ENCODE measurements around the gene PLEKHG5.

PLEKHG5 gene

DNA sequence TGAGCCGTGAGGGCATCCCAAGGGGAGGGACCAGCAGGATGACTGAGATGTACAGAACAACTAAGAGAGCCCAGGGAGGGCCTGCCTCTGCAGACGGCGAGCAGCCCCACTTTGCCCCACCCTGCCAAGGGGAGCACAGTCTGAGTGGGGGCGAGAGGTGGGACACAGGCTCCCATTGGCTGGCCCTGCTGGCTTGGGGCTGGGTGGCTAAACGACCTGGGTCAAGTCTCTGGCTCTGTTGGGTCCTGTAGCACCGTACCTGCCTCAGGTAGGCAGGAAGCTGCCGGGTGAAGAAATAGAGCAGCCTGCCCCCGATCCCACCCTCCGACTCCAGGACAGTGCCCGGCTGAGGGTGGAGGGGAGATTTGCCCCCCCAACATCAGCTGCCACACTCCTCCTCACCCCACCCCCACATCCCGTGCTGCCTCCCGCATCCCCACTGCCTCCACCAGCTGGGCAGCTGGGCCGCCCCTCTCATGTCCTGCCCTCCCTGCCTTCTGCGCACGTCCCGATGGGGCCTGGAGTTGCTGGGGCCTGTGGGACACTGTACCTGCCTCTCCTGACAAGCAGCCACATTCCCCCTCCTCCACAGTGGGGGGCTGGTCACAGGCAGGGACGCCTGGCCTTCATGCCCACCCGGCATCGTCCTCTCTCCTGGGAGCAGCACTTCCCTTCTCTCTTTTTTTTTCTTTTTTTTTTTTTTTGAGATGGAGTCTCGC is 12.6 kb upstream of the PLEKHG5 start:
- no peak for DNase-seq (ENCODE audit: extremely low spot score)
- ChIA-PET CTCF (interaction anchor here (1.2 kb wide), 1 partner anchor 14 kb away, joined by 3 read pairs; no protein-coding TSS in a partner anchor), POLR2A (interaction anchor here (1.0 kb wide), 1 partner anchor 15 kb away, joined by 4 read pairs; no protein-coding TSS in a partner anchor)
- TF ChIP-seq SP1 (IDR thresholded peaks at IDR 0.05) (no peak), ELF4 (IDR thresholded peaks at IDR 0.05) (no peak), L3MBTL2 (conservative IDR thresholded peaks at IDR 0.05) (no peak), NFRKB (IDR thresholded peaks at IDR 0.05) (no peak), BHLHE40 (IDR thresholded peaks at IDR 0.05; ENCODE audit: borderline replicate concordance) (no peak), FOXA1 (IDR thresholded peaks at IDR 0.05) (no peak), TARDBP (IDR thresholded peaks at IDR 0.05) (no peak), ZNF384 (IDR thresholded peaks at IDR 0.05) (no peak), HDGF (IDR thresholded peaks at IDR 0.05; ENCODE audit: borderline replicate concordance) (no peak), FOXM1 (IDR thresholded peaks at IDR 0.05; ENCODE audit: borderline replicate concordance) (no peak), FOXK2 (IDR thresholded peaks at IDR 0.05) (no peak), SUZ12 (IDR thresholded peaks at IDR 0.05) (no peak), LEF1 (IDR thresholded peaks at IDR 0.05; ENCODE audit: borderline replicate concordance) (no peak), ARNT (IDR thresholded peaks at IDR 0.05) (no peak), CTBP1 (IDR thresholded peaks at IDR 0.05; ENCODE audit: borderline replicate concordance) (no peak)
- TF ChIP-seq, protein P1, sequence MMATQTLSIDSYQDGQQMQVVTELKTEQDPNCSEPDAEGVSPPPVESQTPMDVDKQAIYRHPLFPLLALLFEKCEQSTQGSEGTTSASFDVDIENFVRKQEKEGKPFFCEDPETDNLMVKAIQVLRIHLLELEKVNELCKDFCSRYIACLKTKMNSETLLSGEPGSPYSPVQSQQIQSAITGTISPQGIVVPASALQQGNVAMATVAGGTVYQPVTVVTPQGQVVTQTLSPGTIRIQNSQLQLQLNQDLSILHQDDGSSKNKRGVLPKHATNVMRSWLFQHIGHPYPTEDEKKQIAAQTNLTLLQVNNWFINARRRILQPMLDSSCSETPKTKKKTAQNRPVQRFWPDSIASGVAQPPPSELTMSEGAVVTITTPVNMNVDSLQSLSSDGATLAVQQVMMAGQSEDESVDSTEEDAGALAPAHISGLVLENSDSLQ (IDR thresholded peaks at IDR 0.05): no peak

DNA sequence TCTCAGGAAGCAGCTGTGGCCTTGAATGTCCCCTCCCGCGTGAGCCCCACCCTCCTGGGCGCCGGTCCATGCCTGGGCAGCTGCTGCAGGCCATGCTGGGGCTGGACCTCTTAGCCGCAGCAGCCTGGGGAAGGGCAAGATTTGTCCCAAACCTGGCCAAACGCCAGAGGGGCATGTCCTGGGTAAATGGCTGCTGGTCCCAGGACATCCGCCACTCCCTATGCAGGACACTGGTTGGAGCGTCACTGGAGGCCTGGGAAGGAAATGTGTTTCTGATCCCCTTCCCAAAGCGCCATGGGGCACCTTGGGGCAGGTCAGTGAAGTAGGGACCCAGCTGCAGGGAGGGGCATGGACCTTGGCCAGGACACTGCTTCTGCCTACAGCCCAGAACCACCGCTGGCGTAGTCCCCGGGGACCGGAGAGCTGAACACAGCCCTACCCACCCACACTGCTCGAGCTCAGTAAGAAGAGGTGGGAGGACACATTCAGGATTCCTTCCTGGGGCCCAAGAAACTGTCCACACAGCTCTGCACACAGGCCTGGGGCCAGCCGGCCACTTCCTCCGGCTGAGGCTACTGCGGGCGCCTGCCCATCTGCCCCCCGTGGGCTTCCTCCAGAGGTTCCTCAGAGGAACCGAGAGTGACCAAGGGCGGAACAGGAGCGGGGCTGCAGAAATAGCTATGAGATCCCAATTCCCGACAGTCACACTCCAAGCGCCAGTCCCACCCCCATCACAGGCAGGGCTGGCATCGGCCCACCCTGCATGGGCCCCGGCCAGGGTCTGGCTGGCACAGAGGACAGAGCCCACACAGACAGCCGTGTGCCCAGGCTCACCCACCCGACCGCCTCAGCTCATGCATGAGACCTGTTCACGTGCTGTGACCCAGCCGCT is 10.8 kb upstream of the PLEKHG5 start:
- DNase-seq (ENCODE audit: extremely low spot score): no peak
- CTCF ChIA-PET: interaction anchor here (0.6 to 1.2 kb wide), 3 partner anchors 12 to 187 kb away, joined by 3 to 4 read pairs (median 3); no protein-coding TSS in a partner anchor

DNA sequence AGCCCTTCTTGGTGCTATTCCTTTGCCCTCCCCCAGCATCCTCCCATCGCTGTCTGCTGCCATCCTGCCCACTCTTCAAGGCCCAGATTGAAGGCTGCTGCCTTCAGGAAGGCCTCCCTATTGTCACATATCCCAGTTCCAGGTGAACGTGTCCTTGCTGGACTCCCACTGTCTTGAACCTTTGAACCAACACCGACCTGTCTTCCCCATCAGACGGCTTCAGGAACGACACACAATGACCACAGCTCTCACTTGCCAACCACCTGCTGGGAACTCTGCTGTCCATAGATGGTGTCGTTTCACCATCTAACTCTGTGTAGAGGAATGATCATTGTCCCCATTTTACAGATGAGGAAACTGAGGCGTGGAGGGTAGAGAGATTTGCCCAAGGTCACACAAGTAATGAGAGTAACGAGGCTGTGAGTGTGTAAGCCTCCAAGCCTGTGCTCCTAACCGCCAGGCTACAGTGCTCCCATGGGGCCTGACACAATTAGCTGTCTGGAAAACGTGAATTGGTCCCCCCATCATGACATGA is 9.9 kb upstream of the PLEKHG5 start:
- CTCF ChIA-PET: interaction anchor here (0.9 kb wide), 1 partner anchor 17 kb away, joined by 7 read pairs; no protein-coding TSS in a partner anchor
- POLR2A ChIA-PET: no interaction called here
- TF ChIP-seq, protein P1 (IDR thresholded peaks at IDR 0.05): no peak
- TF ChIP-seq L3MBTL2 (conservative IDR thresholded peaks at IDR 0.05) (no peak), HDGF (IDR thresholded peaks at IDR 0.05; ENCODE audit: borderline replicate concordance) (no peak), NFRKB (IDR thresholded peaks at IDR 0.05) (no peak), FOXA1 (IDR thresholded peaks at IDR 0.05) (no peak), LEF1 (IDR thresholded peaks at IDR 0.05; ENCODE audit: borderline replicate concordance) (no peak), ELF4 (IDR thresholded peaks at IDR 0.05) (no peak), BHLHE40 (IDR thresholded peaks at IDR 0.05; ENCODE audit: borderline replicate concordance) (no peak), FOXM1 (IDR thresholded peaks at IDR 0.05; ENCODE audit: borderline replicate concordance) (no peak), SUZ12 (IDR thresholded peaks at IDR 0.05) (no peak), FOXK2 (IDR thresholded peaks at IDR 0.05) (no peak), ARNT (IDR thresholded peaks at IDR 0.05) (no peak), ZNF384 (IDR thresholded peaks at IDR 0.05) (no peak), CTBP1 (IDR thresholded peaks at IDR 0.05; ENCODE audit: borderline replicate concordance) (no peak)
- DNase-seq (ENCODE audit: extremely low spot score): no peak

More for the DNA sequence above, 10.8 kb upstream of the PLEKHG5 start:
- POLR2A ChIA-PET: interaction anchor here (1.0 kb wide), 1 partner anchor 12 kb away, joined by 4 read pairs; no protein-coding TSS in a partner anchor
- TF ChIP-seq ELF4 (IDR thresholded peaks at IDR 0.05) (no peak), ARNT (IDR thresholded peaks at IDR 0.05) (no peak), FOXM1 (IDR thresholded peaks at IDR 0.05; ENCODE audit: borderline replicate concordance) (no peak), HDGF (IDR thresholded peaks at IDR 0.05; ENCODE audit: borderline replicate concordance) (no peak), CTBP1 (IDR thresholded peaks at IDR 0.05; ENCODE audit: borderline replicate concordance) (no peak), SP1 (IDR thresholded peaks at IDR 0.05) (no peak), LEF1 (IDR thresholded peaks at IDR 0.05; ENCODE audit: borderline replicate concordance) (no peak), ZNF384 (IDR thresholded peaks at IDR 0.05) (no peak), FOXA1 (IDR thresholded peaks at IDR 0.05) (no peak), SUZ12 (IDR thresholded peaks at IDR 0.05) (no peak), L3MBTL2 (conservative IDR thresholded peaks at IDR 0.05) (no peak), BHLHE40 (IDR thresholded peaks at IDR 0.05; ENCODE audit: borderline replicate concordance) (no peak), TARDBP (IDR thresholded peaks at IDR 0.05) (no peak)

DNA sequence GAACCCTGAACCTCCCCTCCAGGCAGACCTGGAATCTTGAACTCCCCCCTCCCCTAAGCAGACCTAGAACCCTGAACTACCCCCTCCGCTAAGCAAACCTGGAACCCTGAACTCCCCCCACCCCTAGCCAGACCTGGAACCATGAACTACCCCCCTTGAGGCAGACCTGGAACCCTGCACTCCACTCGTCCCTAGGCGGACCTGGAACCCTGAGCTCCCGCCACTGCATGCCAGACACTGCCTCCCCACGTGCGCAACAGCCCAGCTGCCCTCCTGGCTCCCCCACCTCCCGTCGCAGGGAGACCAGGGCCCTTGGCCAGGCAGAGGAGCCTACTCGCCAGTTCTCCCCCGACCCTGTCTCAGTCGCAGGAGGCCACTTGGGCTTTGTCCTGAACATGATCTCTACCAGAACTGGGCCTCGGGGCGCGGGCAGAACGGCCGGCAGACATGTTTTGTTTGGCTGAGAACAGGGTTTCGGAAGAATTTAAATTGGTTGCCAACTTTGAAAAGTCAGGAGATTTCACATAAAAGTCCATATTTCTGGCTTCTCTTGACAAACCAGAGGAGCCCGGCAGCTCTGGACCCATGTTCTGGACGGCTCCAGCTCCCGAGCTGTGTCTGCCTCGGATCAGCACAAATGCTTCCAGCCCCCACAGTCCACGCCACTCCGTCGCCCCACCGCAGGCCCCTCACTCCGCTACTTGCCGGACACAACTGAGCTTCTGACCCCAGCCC is 9.2 kb upstream of the PLEKHG5 start:
- CTCF ChIA-PET: interaction anchor here (0.6 to 2.5 kb wide), 3 partner anchors 10 to 18 kb away, joined by 4 to 9 read pairs (median 7); no protein-coding TSS in a partner anchor
- TF ChIP-seq L3MBTL2 (conservative IDR thresholded peaks at IDR 0.05) (no peak), HDGF (IDR thresholded peaks at IDR 0.05; ENCODE audit: borderline replicate concordance) (no peak), FOXM1 (IDR thresholded peaks at IDR 0.05; ENCODE audit: borderline replicate concordance) (no peak), LEF1 (IDR thresholded peaks at IDR 0.05; ENCODE audit: borderline replicate concordance) (no peak), FOXA1 (IDR thresholded peaks at IDR 0.05) (no peak), BHLHE40 (IDR thresholded peaks at IDR 0.05; ENCODE audit: borderline replicate concordance) (no peak)
- POLR2A ChIA-PET: no interaction called here
- no peak for DNase-seq (ENCODE audit: extremely low spot score)

DNA sequence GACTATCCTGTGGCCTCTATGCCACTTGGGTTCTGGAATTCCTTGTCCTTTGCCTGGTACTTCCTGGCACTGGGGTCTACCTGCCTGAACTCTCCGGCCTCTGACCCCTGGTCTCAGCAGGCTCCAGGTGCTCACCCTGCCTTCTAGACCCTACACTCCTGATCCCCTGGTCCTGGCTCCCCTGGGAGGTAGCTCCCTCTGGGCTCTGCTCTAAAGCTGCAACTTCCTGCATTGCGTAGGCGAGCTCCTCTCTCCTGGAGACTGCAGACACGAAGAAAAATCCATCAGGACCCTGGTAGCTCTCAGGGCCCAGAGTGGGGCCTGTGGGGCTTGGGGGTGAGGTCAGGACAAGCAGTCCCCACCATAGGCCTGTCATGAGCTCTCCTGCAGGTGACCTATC is 7.8 kb upstream of the PLEKHG5 start:
- ChIA-PET POLR2A (interaction anchor here (1.6 kb wide), 1 partner anchor 8 kb away, joined by 5 read pairs; the partner anchor contains the start of gene PLEKHG5), CTCF (interaction anchor here (1.4 to 2.5 kb wide), 2 partner anchors 9 to 24 kb away, joined by 6 to 9 read pairs; no protein-coding TSS in a partner anchor)

More for the DNA sequence above, 7.8 kb upstream of the PLEKHG5 start:
- TF ChIP-seq FOXM1 (IDR thresholded peaks at IDR 0.05; ENCODE audit: borderline replicate concordance): no peak
- no peak for TF ChIP-seq FOXK2 (IDR thresholded peaks at IDR 0.05)
- TF ChIP-seq SP1 (IDR thresholded peaks at IDR 0.05): no peak
- no peak for TF ChIP-seq SUZ12 (IDR thresholded peaks at IDR 0.05)
- TF ChIP-seq TARDBP (IDR thresholded peaks at IDR 0.05): no peak
- no peak for TF ChIP-seq NFRKB (IDR thresholded peaks at IDR 0.05)
- no peak for TF ChIP-seq CTBP1 (IDR thresholded peaks at IDR 0.05; ENCODE audit: borderline replicate concordance)
- TF ChIP-seq, protein P1 (IDR thresholded peaks at IDR 0.05): no peak
- TF ChIP-seq BHLHE40 (IDR thresholded peaks at IDR 0.05; ENCODE audit: borderline replicate concordance): no peak
- no peak for TF ChIP-seq ARNT (IDR thresholded peaks at IDR 0.05)
- TF ChIP-seq ELF4 (IDR thresholded peaks at IDR 0.05): no peak
- no peak for TF ChIP-seq L3MBTL2 (conservative IDR thresholded peaks at IDR 0.05)
- no peak for TF ChIP-seq HDGF (IDR thresholded peaks at IDR 0.05; ENCODE audit: borderline replicate concordance)
- TF ChIP-seq ZNF384 (IDR thresholded peaks at IDR 0.05): no peak
- no peak for TF ChIP-seq LEF1 (IDR thresholded peaks at IDR 0.05; ENCODE audit: borderline replicate concordance)
- no peak for TF ChIP-seq FOXA1 (IDR thresholded peaks at IDR 0.05)
- DNase-seq (ENCODE audit: extremely low spot score): no peak

Data from HEK293T (cell line).